IMR-90 (cell line): ENCODE data around the gene TGFBR1. TPM values are rescaled to one million over a fixed set of nuclear protein-coding genes. Genes with fewer than 3 reads are reported as not detected.

Source experiments
- ATAC-seq: fragments of 200-7000 bp; cut with Tn5 transposase; 2 replicates; pipeline ENCODE4 v1.9.1; 2020; ENCODE audit warnings: low read depth, mild to moderate bottlenecking, moderate library complexity
- BruUV-seq: library from RNA; stranded (reverse); fragments of 400-500 nt; replicated peaks from 2 replicates; lab custom pipeline; 2021; lab: Mats Ljungman, UMichigan
- CTCF ChIA-PET: fragments of 300-600 bp; formaldehyde crosslinking; extraction: SDS; loops from one replicate; lab custom pipeline; 2021; ENCODE audit warnings: antibody characterized with exemption; lab: Yijun Ruan, JAX
- POLR2A ChIA-PET: fragments of 300-600 bp; sonication (Branson Sonifier 250); formaldehyde crosslinking; loops from one replicate; lab custom pipeline; 2022; ENCODE audit warnings: antibody characterized with exemption; ENCODE audit not compliant: unreplicated experiment; lab: Charles Lee
- DNase-seq: peaks from one replicate; pipeline ENCODE4 v3.0.0; 2013
- H2AFZ ChIP-seq: replicated peaks from 2 replicates; pipeline ENCODE3; 2013; ENCODE audit warnings: low read length, mild to moderate bottlenecking; ENCODE audit not compliant: poor library complexity
- H2AK5ac ChIP-seq: 2 replicates; pipeline ENCODE4 v1.6.1; 2013; ENCODE audit warnings: low read depth, low read length, inconsistent platforms
- H2AK9ac ChIP-seq: replicated peaks from 2 replicates; pipeline ENCODE3; 2013; ENCODE audit warnings: mild to moderate bottlenecking, low read depth, low read length, moderate library complexity; ENCODE audit not compliant: poor library complexity
- H2BK120ac ChIP-seq: 2 replicates; pipeline ENCODE4 v1.6.1; 2013; ENCODE audit warnings: low read depth, low read length, inconsistent platforms
- H2BK15ac ChIP-seq: 3 replicates; pipeline ENCODE4 v1.6.1; 2013; ENCODE audit warnings: low read depth, low read length, inconsistent platforms
- H2BK20ac ChIP-seq: 2 replicates; pipeline ENCODE4 v1.6.1; 2013; ENCODE audit warnings: low read depth, mild to moderate bottlenecking, inconsistent platforms, low read length, moderate library complexity
- H2BK5ac ChIP-seq: 2 replicates; pipeline ENCODE4 v1.6.1; 2013; ENCODE audit warnings: mild to moderate bottlenecking, low read depth, low read length, inconsistent platforms; ENCODE audit not compliant: poor library complexity, severe bottlenecking
- H3K14ac ChIP-seq: replicated peaks from 2 replicates; pipeline ENCODE4 v1.6.1; 2013; ENCODE audit warnings: low read depth, low read length, inconsistent platforms
- H3K18ac ChIP-seq: 2 replicates; pipeline ENCODE4 v1.6.1; 2013; ENCODE audit warnings: low read depth, low read length, control low read depth
- H3K23ac ChIP-seq: 2 replicates; pipeline ENCODE4 v1.6.1; 2013; ENCODE audit warnings: low read depth, low read length, inconsistent platforms
- H3K27ac ChIP-seq: 2 replicates; pipeline ENCODE4 v1.5.1; 2013; ENCODE audit warnings: mild to moderate bottlenecking, control low read depth, low read length; ENCODE audit not compliant: insufficient read depth
- H3K27me3 ChIP-seq: 2 replicates; pipeline ENCODE4 v1.6.1; 2013; ENCODE audit warnings: low read length; ENCODE audit not compliant: control insufficient read depth, insufficient read depth
- H3K36me3 ChIP-seq: 2 replicates; pipeline ENCODE4 v1.6.1; 2013; ENCODE audit warnings: low read length, mixed read lengths; ENCODE audit not compliant: control insufficient read depth, insufficient read depth
- H3K4ac ChIP-seq: 2 replicates; pipeline ENCODE4 v1.6.1; 2013; ENCODE audit warnings: low read depth, low read length, inconsistent platforms
- H3K4me1 ChIP-seq: 2 replicates; pipeline ENCODE4 v1.6.1; 2013; ENCODE audit warnings: low read length, mixed read lengths; ENCODE audit not compliant: control insufficient read depth, insufficient read depth
- H3K4me2 ChIP-seq: 2 replicates; pipeline ENCODE4 v1.6.1; 2013; ENCODE audit warnings: low read depth, mild to moderate bottlenecking, control low read depth, low read length, moderate library complexity
- H3K4me3 ChIP-seq: 2 replicates; pipeline ENCODE4 v1.5.1; 2013; ENCODE audit warnings: low read depth, mild to moderate bottlenecking, control low read depth, low read length, moderate library complexity; ENCODE audit not compliant: insufficient read depth
- H3K56ac ChIP-seq: 2 replicates; pipeline ENCODE4 v1.6.1; 2013; ENCODE audit warnings: low read length, inconsistent platforms; ENCODE audit not compliant: insufficient read depth; ENCODE audit errors: extremely low read depth
- H3K79me1 ChIP-seq, 2 experiments: 2 replicates each; pipeline ENCODE4 v1.6.1; 2013; ENCODE audit warnings: low read length in 2 of 2, inconsistent platforms in 1 of 2, low read depth in 1 of 2
- H3K9ac ChIP-seq: 2 replicates; pipeline ENCODE4 v1.6.1; 2013; ENCODE audit warnings: low read depth, low read length, control low read depth
- H3K9me1 ChIP-seq: 2 replicates; pipeline ENCODE4 v1.6.1; 2013; ENCODE audit warnings: low read length, inconsistent platforms; ENCODE audit not compliant: insufficient read depth
- H3K9me3 ChIP-seq: 2 replicates; pipeline ENCODE4 v1.6.1; 2013; ENCODE audit warnings: low read length; ENCODE audit not compliant: control insufficient read depth, insufficient read depth
- H4K20me1 ChIP-seq: 2 replicates; pipeline ENCODE4 v1.6.1; 2013; ENCODE audit warnings: low read length, inconsistent platforms; ENCODE audit not compliant: insufficient read depth
- H4K5ac ChIP-seq: 2 replicates; pipeline ENCODE4 v1.6.1; 2013; ENCODE audit warnings: mild to moderate bottlenecking, low read depth, low read length, control low read depth
- H4K8ac ChIP-seq, 2 experiments: 2 replicates each; pipeline ENCODE4 v1.6.1; 2013; ENCODE audit warnings: low read depth in 2 of 2, low read length in 2 of 2, control low read depth in 1 of 2, inconsistent platforms in 1 of 2
- H4K91ac ChIP-seq: 2 replicates; pipeline ENCODE4 v1.6.1; 2013; ENCODE audit warnings: low read depth, low read length, inconsistent platforms; ENCODE audit not compliant: insufficient read depth
- BHLHE40 ChIP-seq: fragments of 150-350 bp; IDR thresholded peaks from 2 replicates; pipeline ENCODE4 v1.6.1; 2016; ENCODE audit warnings: mild to moderate bottlenecking, low read depth, low read length
- MXI1 ChIP-seq: IDR thresholded peaks from 2 replicates; pipeline ENCODE4 v1.6.1; 2012; ENCODE audit warnings: low read depth, mild to moderate bottlenecking, low read length, moderate library complexity, borderline replicate concordance
- RFX5 ChIP-seq: IDR thresholded peaks from 2 replicates; pipeline ENCODE4 v1.8.0; 2012; ENCODE audit warnings: low read depth, mild to moderate bottlenecking, low read length, moderate library complexity
- WGBS, 2 experiments: methylation state at CpG; one replicate each; pipeline versions ENCODE4 v1.1.5 to v1.1.7; 2013; ENCODE audit warnings: missing lambda C conversion rate in 2 of 2; ENCODE audit not compliant: insufficient read length in 1 of 2; ENCODE audit errors: extremely low coverage in 2 of 2; 5-methylcytosine and 5-hydroxymethylcytosine counted together
- dilution Hi-C: fragments of 300-500 bp; cut with HindIII; formaldehyde crosslinking; loops from one replicate; pipeline ENCODE4 v1.14.3; 2018; ENCODE audit warnings: low sequenced_read_pairs; ENCODE audit not compliant: unreplicated experiment
- in situ Hi-C: fragments of 300-500 bp; cut with MboI; formaldehyde crosslinking; loops from 3 replicates; pipeline ENCODE4 v1.14.3; 2019; ENCODE audit warnings: low sequenced_read_pairs, inconsistent platforms, mixed read lengths
- intact Hi-C: fragments of 100-400 bp; cut with micrococcal nuclease; formaldehyde crosslinking; loops from 2 replicates; pipeline ENCODE4 v1.10.0; 2022
- polyA plus RNA-seq, 3 experiments: library from polyadenylated mRNA; depleted of rRNA; stranded (reverse); fragments of >200 nt; gene quantifications; 2 replicates each; pipeline ENCODE4 v1.2.3, GENCODE V29; 2012; ENCODE audit warnings: low replicate concordance in 1 of 3
- total RNA-seq: library from RNA; depleted of rRNA; stranded (reverse); fragments of >200 nt; gene quantifications from 2 replicates; pipeline ENCODE4 v1.2.3, GENCODE V29; 2012
- TF ChIP-seq, protein P1 (sequence below): fragments of 150-350 bp; IDR thresholded peaks from 2 replicates; pipeline ENCODE4 v1.6.1; 2016; ENCODE audit warnings: low read depth, mild to moderate bottlenecking, low read length, moderate library complexity, borderline replicate concordance

TGFBR1 gene
- total and polyA plus RNA-seq, 2 of the 4 experiments (the other 2 are of a cell fraction) = 15.1 to 75.3 TPM

DNA sequence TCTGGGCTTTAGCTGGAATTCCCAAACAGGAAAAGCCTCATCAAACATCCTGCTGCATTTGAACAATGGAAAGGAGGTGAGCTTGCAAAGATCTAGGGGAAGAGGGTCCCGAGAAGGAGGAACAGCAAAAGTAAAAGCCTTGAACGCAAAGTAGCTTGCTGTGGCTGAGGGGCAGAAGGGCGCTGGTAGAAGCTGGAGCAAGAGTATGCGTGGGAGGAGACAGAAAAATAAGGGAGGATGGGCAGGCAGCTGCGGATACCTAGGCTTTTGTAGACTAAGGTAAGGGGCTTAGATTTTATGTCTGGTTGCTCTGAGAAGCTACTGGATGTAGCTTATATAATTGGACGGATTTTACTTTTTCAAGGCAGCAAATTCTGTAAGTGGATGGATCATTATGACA is 21.9 kb upstream of the TGFBR1 start:
- intact Hi-C loops = no loop called here
- no peak for ATAC-seq
- peaks cover 12% of the 10 kb centered on the region for H3K4me1 ChIP-seq
- in situ Hi-C loops = no loop called here
- peaks cover 5% of the 10 kb centered on the region; the same call in 1 of the 2 replicates for H3K27me3 ChIP-seq
- H2AK5ac ChIP-seq = no peak overlapping the region
- dilution Hi-C loops = no loop called here
- ChIA-PET CTCF (interaction anchor here (1.7 kb wide), 1 partner anchor 20 kb away, joined by 5 read pairs; no protein-coding TSS in a partner anchor), POLR2A (no interaction called here)
- no peak overlapping the region for H2BK15ac ChIP-seq
- H3K27ac ChIP-seq = no peak overlapping the region
- no peaks in the 10 kb centered on the region for H3K9me3 ChIP-seq
- WGBS, 2 experiments = 90% methylated on average over 4 of the region's 6 CpGs; no CpG with 5 or more reads in 1 of the 2 experiments
- no peak overlapping the region for H3K9ac ChIP-seq
- H2AFZ ChIP-seq = no peak overlapping the region
- H3K4ac ChIP-seq = no peak overlapping the region
- TF ChIP-seq RFX5 = no peak
- no peak for TF ChIP-seq BHLHE40
- TF ChIP-seq, protein P1, sequence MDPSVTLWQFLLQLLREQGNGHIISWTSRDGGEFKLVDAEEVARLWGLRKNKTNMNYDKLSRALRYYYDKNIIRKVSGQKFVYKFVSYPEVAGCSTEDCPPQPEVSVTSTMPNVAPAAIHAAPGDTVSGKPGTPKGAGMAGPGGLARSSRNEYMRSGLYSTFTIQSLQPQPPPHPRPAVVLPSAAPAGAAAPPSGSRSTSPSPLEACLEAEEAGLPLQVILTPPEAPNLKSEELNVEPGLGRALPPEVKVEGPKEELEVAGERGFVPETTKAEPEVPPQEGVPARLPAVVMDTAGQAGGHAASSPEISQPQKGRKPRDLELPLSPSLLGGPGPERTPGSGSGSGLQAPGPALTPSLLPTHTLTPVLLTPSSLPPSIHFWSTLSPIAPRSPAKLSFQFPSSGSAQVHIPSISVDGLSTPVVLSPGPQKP = no peak
- no peak for TF ChIP-seq MXI1
- H2BK5ac ChIP-seq = no peak overlapping the region
- no peak overlapping the region for H2BK20ac ChIP-seq
- H3K9me1 ChIP-seq = peaks cover 12% of the 10 kb centered on the region
- H3K36me3 ChIP-seq = no peaks in the 10 kb centered on the region
- no peak overlapping the region for H3K4me2 ChIP-seq
- no peak for DNase-seq
- H3K4me3 ChIP-seq = no peak overlapping the region
- BruUV-seq = no TSS peak
- no peaks in the 10 kb centered on the region for H4K20me1 ChIP-seq
- no peak overlapping the region for H4K91ac ChIP-seq
- H3K79me1 ChIP-seq = no peaks in the 10 kb centered on the region
- H3K18ac ChIP-seq = no peak overlapping the region
- H4K8ac ChIP-seq = no peak overlapping the region
- H2BK120ac ChIP-seq = no peak overlapping the region
- no peak overlapping the region for H3K14ac ChIP-seq
- no peak overlapping the region for H3K56ac ChIP-seq
- H2AK9ac ChIP-seq = no peak overlapping the region
- no peak overlapping the region for H3K23ac ChIP-seq
- H4K5ac ChIP-seq = no peak overlapping the region
